ACHN (cell line): ENCODE measurements around the gene HK2.

ENCODE experiments used
- DNase-seq: peaks from one replicate; pipeline ENCODE4 v3.0.0-alpha.2; 2015
- in situ Hi-C: cut with HindIII; loops from 2 replicates; pipeline ENCODE4 v1.10.0; 2017; ENCODE audit warnings: low sequenced_read_pairs, low pct_ligation_motif_present, low pct_unique_long_range_greater_than_20kb

The HK2 gene

DNA sequence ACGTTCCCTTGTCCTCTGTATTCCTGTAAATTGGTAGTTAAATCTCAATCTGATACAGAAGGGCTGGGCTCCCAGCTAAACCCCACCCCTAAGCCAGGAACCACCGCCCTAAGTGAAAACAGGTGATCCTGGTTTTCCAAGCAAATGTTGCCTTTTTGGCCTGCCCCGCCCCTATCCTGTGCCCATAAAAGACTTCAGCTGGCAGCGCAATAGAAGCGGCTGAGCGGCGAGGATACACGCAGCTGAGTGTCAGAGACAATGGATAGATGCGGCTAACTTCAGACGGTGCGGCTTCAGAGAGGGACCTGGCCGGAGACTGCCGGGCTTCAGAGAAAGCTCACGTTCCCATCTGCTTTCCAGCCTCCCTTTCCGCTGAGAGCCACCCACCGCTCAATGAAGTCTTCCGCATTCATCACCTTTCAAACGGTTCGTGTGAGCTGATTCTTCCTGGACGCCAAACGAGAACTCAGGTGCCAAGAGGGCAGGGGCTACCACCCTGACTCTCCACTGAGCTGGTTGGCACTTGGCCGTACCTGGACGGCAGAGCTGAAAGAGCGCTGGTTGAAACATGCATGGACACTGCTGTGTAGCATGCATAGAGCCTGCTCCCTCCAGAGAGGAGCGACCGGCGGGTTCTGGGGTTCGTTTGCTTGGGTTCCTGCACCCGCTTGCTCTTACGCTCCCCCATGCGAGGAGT is 75.0 kb downstream of the HK2 start:
- no peak for DNase-seq
- in situ Hi-C loops = no loop called here

GRCh38 chr2:74910245-74910644 is 76.3 kb downstream of the HK2 start:
- in situ Hi-C loops = no loop called here
- no peak for DNase-seq

- in situ Hi-C loops = no loop called here
Measured at GRCh38 chr2:74911061-74911460, 77.1 kb downstream of the HK2 start.

DNA sequence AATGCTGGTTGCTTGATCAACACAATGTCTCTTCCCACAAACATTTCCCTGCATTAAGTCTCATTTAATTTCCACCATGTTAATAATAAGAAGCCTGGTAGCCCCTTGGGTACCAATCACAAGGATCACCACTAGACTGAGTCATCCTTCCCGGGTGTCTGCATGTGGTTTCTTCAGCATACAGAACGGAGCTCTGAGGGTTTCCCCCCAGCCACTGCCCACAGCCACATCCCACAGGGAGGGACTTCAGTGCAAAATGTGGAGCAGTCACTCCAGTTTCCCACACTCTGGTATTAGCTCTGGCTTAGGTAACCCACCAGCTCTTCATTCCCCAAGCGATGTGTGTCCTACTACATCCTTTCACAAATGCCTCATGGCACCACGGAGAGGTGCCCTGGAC is 81.8 kb downstream of the HK2 start:
- no peak for DNase-seq
- in situ Hi-C loops = no loop called here

More at GRCh38 chr2:74911061-74911460, 77.1 kb downstream of the HK2 start:
- DNase-seq = no peak

DNA sequence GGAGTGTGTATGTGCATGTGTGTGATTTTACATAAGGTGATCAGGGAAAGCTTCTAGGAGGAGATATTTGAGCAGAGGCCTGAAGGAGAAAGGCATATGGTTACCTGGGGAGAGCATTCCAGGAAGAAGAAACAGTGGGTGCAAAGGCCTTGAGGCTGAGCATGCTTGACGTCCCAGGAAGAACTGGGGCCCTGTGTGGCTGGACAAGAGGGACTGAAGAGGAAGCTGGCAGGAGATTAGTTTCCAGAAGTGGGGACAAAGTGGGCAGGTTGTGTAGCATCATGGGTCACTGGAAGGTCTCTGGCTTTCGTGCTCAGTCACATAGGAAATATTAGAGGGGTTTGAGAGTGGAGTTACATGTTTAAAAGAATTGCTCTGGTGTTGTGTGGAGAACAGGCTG is 82.5 kb downstream of the HK2 start:
- in situ Hi-C loops = no loop called here
- DNase-seq = no peak

DNA sequence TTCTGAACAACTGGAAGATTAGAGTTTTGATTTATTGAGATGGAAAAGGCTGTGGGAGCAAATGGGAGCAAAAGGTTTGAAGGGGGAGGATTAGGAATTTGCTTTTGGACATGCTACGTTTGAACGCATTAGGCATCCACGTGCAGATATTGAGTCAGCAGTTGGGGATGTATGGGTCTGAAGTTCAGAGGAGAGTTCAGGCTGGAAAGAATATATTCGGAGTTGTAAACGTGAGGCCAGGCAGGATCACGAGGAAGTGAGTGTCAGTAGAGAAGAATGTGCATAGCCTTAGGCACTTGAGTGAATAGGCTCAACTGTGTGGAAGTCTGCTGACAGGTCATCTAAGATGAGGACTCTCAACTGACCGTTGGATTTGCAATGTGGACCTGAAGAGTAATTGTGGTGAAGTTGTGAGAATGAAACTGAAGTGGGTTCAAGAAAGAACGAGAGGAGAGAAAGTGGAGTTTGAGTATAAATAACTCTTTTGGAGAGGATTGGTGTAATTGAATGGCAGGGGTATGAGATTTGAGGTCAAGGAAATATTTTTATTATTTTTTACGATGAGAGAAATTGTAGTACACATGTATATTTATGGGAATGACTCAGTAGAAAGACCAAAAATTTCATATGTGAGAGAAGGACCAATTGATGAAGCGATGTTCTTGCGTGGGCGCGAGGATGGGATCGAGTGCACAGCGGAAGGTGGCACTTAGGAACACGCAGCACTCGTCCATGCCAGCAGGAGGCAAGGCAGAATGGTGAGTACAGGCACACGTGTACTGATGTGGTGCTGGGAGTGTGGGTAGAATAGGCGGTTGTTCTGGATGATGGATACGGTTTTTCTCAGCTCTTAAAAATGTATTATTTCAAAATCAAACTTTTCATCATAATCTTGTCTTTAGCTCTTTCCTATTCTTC is 84.0 kb downstream of the HK2 start:
- in situ Hi-C loops = no loop called here
- DNase-seq = no peak

DNA sequence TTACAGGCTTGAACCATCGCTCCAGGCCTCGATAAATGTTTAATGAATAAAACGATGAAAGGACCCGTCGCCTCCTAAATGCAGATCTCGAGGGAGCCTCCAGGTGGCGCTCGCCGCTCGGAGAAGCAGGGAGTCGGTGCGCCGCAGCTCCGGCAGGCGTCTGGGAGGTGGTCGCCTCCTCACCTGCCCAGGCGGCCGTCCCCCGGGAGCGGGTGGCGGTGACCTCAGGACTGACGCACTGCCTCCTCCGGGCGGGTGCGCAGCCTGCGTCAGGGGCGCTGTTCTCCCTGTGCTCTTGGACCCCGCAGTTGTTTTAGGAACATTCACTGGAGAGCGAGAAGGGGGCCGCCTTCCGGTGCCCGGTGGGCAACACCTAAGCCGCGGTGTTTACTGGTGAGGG is 85.9 kb downstream of the HK2 start:
- DNase-seq = peak; percentile 54
- in situ Hi-C loops = no loop called here

- DNase-seq = no peak
Measured at GRCh38 chr2:74921236-74921736, 87.4 kb downstream of the HK2 start.

DNA sequence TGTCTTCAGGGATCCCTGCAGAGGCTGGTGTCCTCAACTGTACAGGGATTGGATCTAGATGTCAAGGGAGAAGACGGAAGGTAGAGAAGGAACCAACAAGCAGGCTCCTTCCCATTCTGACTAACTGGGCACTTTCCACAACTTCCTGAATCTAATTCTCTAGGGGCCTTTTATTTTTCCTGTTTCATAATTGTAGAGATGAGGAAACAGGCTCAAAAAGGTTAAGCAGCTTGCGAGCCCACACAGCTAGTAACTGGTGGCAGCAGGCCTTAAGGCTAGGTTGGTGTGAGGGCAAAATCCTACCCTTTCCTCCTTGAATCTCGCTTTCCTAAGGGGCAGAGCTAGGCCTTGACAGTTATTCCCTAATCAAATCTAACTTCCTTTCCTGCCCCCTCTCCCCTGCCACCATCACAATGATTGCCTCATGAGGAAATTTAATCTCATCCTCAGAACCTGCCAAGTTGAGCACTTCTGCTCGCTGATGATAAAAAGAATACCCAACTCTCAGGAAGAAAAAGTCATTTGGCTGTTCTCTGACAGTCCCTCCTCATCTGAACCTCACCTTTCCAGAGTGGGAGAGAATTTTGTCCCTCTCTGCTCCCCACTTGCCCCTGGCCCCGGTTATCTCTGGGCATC is 88.8 kb downstream of the HK2 start:
- DNase-seq = no peak
- in situ Hi-C loops = no loop called here

More at GRCh38 chr2:74921236-74921736, 87.4 kb downstream of the HK2 start:
- in situ Hi-C loops = no loop called here

- no peak for DNase-seq
- in situ Hi-C loops = no loop called here
Measured at GRCh38 chr2:74924463-74925265, 90.7 kb downstream of the HK2 start.

DNA sequence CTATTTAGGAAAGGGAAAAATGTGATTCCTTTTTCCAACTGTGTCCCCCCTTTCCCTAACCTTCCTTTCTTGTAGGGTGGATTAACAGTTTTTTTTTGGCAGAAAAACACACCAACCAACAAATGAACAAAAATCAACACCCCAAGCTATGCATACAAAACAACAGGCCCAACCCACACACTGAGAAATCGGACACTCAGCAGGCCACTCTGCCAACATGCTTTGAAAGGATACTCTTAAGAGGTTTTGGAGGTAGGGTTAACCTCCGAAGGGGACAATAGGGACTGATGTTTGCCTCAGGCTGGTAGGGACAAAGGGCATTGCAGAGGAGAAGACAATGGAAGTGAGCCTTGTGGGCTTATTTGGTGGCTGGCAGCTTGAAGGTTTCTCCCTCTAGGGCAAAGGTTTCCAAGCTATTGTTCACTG is 91.4 kb downstream of the HK2 start:
- DNase-seq = no peak
- in situ Hi-C loops = no loop called here

- no peak for DNase-seq
- in situ Hi-C loops = no loop called here
Measured at GRCh38 chr2:74927621-74928020, 93.7 kb downstream of the HK2 start.

DNA sequence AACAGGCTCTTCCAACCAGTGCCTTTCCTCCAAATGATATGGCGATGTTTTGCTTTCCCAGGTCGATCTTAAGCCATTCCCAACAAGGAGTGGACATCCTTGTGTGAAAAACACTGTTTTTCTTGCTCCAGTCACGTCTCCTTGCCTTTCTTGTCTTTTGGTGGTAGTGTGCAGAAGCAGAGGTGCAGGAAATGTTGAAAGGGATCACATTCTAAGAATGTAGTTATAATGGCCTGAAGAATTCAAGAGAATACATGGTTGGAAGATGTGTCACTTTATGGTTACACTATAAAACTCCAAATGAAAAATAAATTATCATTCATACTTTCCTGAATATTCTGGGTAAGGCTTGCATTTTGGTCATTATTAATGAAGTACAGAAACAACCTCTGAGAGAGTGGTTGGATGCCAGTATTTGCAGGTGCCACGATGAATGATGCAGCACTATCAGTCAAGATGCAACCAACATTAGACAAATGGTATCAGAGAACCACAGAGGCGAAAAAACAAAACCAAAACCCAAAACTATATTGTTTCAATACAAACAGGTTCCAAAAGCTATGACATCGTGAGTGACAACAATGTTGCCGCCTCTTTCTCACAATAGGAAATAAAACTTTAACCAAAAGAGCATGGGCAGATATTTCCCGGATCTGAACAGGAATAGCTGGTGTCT is 97.0 kb downstream of the HK2 start:
- no peak for DNase-seq
- in situ Hi-C loops = no loop called here

GRCh38 chr2:74931940-74932339 is 98.0 kb downstream of the HK2 start:
- in situ Hi-C loops = no loop called here
- DNase-seq = no peak

- no peak for DNase-seq
- in situ Hi-C loops = no loop called here
Measured at GRCh38 chr2:74935975-74936391, 102.1 kb downstream of the HK2 start.

DNA sequence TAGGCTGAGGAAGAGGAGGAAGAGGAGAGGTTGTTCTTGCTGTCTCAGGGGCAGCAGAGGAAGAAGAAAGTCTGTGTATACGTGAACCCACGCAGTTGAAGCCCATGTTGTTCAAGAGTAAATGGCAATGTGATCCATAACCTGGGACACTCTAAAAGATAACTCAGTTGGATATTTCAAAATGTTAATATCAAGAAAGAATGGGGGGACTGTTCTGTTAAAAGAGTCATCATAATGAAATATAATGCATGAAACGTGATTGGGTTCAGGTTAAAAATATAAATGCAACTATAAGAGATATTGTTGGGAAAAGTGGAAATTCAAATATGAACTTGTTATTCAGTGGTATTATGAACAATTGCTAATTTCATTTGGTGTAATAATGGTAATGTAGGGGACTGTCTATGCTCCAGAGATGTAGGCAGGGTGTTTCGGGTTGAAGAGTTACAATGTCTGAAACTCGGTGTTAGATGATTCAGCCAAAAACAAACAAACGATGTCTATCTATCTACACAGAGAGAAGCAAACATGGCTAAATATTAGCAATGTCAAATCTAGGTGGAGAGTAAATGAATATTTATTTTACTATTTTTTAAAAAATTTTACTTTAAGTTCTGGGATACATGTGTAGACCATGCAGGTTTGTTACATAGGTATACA is 103.4 kb downstream of the HK2 start:
- DNase-seq = no peak
- in situ Hi-C loops = no loop called here

- in situ Hi-C loops = no loop called here
- DNase-seq = no peak
Measured at GRCh38 chr2:74938264-74938663, 104.3 kb downstream of the HK2 start.
